Kidney epithelial cell (primary cell): ENCODE data around the gene ANKRD53. TPM values are rescaled to one million over a fixed set of nuclear protein-coding genes. Genes with fewer than 3 reads are reported as not detected.

Experiments
- DNase-seq: peaks from one replicate; pipeline ENCODE4 v3.0.0-alpha.2; 2010; ENCODE audit warnings: low read depth
- H3K27me3 ChIP-seq: 2 replicates; pipeline ENCODE4 v1.6.0; 2011; ENCODE audit warnings: low read length; ENCODE audit not compliant: control insufficient read depth, insufficient read depth
- H3K36me3 ChIP-seq: 2 replicates; pipeline ENCODE4 v1.5.1; 2011; ENCODE audit warnings: low read length; ENCODE audit not compliant: control insufficient read depth, insufficient read depth
- H3K4me3 ChIP-seq: 2 replicates; pipeline ENCODE4 v1.5.1; 2011; ENCODE audit warnings: low read depth, mild to moderate bottlenecking, control low read depth, low read length
- total RNA-seq: library from RNA; depleted of rRNA; stranded (reverse); fragments of >200 nt; gene quantifications from 2 replicates; pipeline ENCODE4 v1.2.3, GENCODE V29; 2015
- TF ChIP-seq, protein P1 (sequence below): IDR thresholded peaks from 2 replicates; pipeline ENCODE4 v1.5.1; 2011; ENCODE audit warnings: mild to moderate bottlenecking, moderate library complexity, low read length, control low read depth, inconsistent platforms; ENCODE audit not compliant: insufficient read depth, poor library complexity, severe bottlenecking

Gene ANKRD53
- total RNA-seq, 1 donor from 2014 or later: 0.54 TPM

DNA sequence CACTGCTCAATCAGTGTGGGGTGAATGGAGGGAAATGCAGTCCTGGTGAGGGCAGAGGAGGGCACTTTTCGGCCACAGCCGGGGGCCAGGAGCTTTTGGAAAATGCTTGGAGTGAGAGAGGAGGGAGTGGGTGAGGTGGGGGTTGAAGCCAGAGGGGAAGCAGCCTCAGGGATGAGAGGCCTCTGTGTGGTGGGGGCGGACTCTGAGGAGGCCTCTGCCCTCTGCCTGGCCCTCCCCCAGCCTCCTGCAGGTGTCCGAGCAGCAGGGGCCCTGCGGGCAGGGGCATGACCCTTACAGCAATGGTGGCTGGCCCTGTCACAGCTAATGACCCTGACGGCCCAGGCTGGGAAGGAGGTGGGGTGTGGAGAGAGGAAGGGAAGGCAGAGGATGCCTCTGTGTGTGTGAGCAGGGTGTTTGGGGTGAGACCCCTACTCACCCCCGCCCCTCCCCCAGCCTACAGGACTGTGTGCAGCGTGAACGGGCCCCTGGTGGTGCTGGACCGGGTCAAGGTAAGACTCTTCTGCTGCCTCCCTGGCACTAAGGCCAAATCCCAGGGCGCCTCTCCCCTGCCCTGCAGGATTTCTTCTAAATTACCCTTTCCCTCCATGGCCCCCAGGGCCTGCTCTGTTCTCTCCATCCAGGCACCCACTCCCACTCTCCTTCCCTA lies 35.1 kb upstream of the ANKRD53 start:
- H3K36me3 ChIP-seq: no peaks in the 10 kb centered on the region
- no peak overlapping the region for H3K4me3 ChIP-seq
- DNase-seq: no peak
- H3K27me3 ChIP-seq: peaks cover 17% of the 10 kb centered on the region
- TF ChIP-seq, protein P1, sequence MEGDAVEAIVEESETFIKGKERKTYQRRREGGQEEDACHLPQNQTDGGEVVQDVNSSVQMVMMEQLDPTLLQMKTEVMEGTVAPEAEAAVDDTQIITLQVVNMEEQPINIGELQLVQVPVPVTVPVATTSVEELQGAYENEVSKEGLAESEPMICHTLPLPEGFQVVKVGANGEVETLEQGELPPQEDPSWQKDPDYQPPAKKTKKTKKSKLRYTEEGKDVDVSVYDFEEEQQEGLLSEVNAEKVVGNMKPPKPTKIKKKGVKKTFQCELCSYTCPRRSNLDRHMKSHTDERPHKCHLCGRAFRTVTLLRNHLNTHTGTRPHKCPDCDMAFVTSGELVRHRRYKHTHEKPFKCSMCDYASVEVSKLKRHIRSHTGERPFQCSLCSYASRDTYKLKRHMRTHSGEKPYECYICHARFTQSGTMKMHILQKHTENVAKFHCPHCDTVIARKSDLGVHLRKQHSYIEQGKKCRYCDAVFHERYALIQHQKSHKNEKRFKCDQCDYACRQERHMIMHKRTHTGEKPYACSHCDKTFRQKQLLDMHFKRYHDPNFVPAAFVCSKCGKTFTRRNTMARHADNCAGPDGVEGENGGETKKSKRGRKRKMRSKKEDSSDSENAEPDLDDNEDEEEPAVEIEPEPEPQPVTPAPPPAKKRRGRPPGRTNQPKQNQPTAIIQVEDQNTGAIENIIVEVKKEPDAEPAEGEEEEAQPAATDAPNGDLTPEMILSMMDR: no peak

DNA sequence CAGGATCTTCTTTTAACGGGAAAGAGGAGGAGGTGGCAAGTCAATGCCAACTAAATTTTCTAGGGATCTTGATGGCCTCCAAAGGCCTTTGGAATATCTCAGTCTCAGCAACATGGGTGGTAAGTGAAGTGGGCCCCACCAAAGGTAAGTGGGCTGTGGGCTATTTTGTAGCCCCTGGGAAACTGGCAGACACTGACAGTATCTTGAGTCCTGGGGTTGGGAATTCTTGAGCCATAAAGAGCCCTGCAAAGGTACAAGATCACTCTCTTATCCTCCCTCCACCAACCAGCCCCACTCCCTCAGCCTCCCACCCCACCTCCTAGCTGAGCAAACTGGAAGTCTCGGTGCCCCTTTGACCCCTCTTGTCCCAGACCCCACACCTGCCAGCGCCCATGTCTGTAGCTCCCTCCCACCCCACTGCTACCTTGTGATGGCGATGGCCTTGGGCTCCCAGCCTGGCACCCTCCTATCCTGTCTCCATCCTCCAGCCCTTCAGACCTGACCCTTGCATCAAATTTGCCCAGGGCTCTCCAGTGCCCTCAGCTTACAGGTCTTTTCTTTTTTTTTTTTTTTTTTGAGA lies 34.2 kb upstream of the ANKRD53 start:
- Histone ChIP-seq H3K36me3 (no peaks in the 10 kb centered on the region), H3K27me3 (peaks cover 8% of the 10 kb centered on the region), H3K4me3 (no peak overlapping the region)
- no peak for DNase-seq
- TF ChIP-seq, protein P1: no peak

DNA sequence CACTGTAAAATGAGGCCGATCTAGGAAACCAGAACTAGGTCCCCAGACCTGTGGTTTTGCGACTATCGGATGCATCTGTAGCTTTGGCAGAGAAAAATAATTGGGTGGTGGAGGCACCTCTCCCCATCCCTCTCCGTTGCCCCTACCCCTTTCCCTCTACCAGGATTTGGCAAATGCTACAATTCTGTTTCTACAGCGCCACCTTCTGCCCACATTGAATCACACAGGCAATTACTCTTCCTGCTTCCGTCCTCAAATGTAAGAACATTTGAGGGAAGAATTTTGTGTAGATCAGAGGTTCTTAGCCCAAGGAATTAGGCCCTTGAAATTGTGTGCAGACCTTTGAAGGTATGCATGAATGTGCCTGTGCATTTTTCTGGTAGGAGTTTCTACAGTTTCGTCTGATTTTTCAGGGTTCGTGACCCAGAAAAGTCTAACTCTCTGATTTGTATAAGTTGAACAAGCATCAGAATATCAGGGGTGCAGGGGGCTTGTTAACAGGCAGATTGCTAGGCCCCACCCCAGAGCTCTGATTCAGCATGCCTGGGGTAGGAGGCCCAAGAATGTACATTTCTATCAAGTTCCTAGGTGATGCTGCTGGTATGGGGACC lies 31.5 kb upstream of the ANKRD53 start:
- Histone ChIP-seq H3K36me3 (no peaks in the 10 kb centered on the region), H3K4me3 (no peak overlapping the region), H3K27me3 (no peaks in the 10 kb centered on the region)
- TF ChIP-seq, protein P1: peak; percentile 76
- no peak for DNase-seq

DNA sequence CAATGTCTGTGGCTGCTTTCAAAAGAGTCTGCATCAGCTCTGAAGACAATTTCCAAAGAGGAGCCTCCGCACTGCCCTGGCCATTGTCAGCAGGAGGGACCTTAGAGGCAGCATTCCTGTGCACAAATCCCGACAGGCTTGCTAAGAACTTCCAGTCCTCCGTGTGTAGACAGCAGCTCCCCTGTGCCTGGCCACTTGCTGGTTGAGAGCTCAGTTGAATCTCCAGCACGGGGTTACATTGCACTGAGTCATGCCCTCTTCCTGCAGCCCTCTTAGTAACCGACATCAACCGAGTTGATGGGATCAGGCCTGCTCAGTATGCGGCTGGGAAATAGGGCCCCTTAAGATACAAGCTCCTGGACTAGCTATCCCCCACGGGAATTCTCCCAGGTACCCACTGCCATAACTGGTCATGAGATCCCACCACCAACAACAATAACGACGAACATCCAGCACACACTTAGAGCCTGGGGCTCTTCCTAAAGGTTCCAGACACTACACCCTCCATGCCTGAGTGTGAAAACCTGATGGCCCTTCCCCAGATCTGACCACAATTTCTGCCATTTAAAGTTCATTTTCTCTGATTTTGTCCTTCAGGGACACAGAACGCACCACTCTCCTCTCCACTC lies 30.8 kb upstream of the ANKRD53 start:
- no peaks in the 10 kb centered on the region for H3K36me3 ChIP-seq
- no peaks in the 10 kb centered on the region for H3K27me3 ChIP-seq
- DNase-seq: no peak
- no peak overlapping the region for H3K4me3 ChIP-seq
- TF ChIP-seq, protein P1: no peak

DNA sequence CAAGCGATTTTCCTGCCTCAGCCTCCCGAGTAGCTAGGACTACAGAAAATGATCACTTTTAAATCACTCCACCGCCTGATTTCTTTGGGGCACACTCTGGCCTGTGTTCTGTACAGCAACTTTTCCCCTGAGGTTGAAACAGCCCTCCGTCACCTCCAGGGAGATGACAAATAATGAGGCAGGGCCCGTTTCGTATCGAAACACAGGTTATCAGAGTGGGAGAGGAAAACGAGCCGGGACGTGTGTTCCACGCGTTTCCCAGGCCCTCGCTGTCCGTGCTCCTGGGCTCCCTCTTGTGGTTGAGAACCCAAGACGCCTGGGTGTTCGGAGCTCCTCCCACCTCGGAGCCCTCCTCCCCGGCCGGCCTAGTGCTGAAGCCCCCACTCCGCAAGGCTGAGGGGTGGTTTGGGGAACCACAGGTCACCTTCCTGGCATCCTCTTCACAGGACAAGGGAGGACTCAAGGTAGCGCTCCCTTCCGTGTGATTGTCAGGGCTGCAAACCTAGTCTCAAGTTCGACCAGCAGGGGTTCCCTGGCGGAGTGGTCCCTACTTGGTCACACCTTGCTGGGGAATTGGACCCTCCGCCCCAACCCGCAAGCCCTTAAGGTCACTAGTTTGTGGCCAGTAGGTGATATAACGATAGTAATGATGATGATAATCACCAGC lies 30.0 kb upstream of the ANKRD53 start:
- DNase-seq: no peak
- H3K27me3 ChIP-seq: no peaks in the 10 kb centered on the region
- no peaks in the 10 kb centered on the region for H3K36me3 ChIP-seq
- H3K4me3 ChIP-seq: no peak overlapping the region
- TF ChIP-seq, protein P1: peak; percentile 91
